SK-N-SH treated with all-trans-retinoic acid at 6 μM for 48 hours (cell line): Measurements from ENCODE around the gene PEX5L.

ENCODE experiments used
- CSRNP3 ChIP-seq: fragments of 250-450 bp; sonication (Bioruptor Pico); IDR thresholded peaks from 2 replicates; pipeline ENCODE4 v1.5.1; 2021; ENCODE audit warnings: mild to moderate bottlenecking, moderate library complexity
- GLIS3 ChIP-seq: fragments of 250-450 bp; sonication (Bioruptor Pico); IDR thresholded peaks from 2 replicates; pipeline ENCODE4 v1.5.0; 2020; ENCODE audit warnings: mild to moderate bottlenecking, moderate library complexity
- OSR1 ChIP-seq: fragments of 250-450 bp; sonication (Bioruptor Pico); IDR thresholded peaks from 2 replicates; pipeline ENCODE4 v1.8.0; 2022; ENCODE audit warnings: moderate library complexity, mild to moderate bottlenecking, inconsistent platforms
- PATZ1 ChIP-seq: fragments of 250-450 bp; sonication (Bioruptor Pico); IDR thresholded peaks from 2 replicates; pipeline ENCODE4 v1.8.0; 2020; ENCODE audit warnings: mild to moderate bottlenecking, moderate library complexity, borderline replicate concordance
- RARB ChIP-seq: fragments of 250-450 bp; sonication (Bioruptor Pico); IDR thresholded peaks from 2 replicates; pipeline ENCODE4 v1.8.0; 2021; ENCODE audit warnings: mild to moderate bottlenecking, moderate library complexity
- SNAI2 ChIP-seq: fragments of 250-450 bp; sonication (Bioruptor Pico); IDR thresholded peaks from 2 replicates; pipeline ENCODE4 v1.5.0; 2020; ENCODE audit warnings: mild to moderate bottlenecking, moderate library complexity
- TCF4 ChIP-seq: fragments of 250-450 bp; sonication (Bioruptor Pico); IDR thresholded peaks from 2 replicates; pipeline ENCODE4 v1.8.0; 2021; ENCODE audit warnings: mild to moderate bottlenecking, moderate library complexity, borderline replicate concordance
- ZC3H10 ChIP-seq: fragments of 250-450 bp; sonication (Bioruptor Pico); IDR thresholded peaks from 2 replicates; pipeline ENCODE4 v1.5.1; 2021; ENCODE audit warnings: mild to moderate bottlenecking, moderate library complexity
- ZFP3 ChIP-seq: fragments of 250-450 bp; sonication (Bioruptor Pico); IDR thresholded peaks from 2 replicates; pipeline ENCODE4 v1.5.0; 2020; ENCODE audit warnings: mild to moderate bottlenecking, moderate library complexity
- ZFP30 ChIP-seq: fragments of 450-650 bp; formaldehyde crosslinking; IDR thresholded peaks from 2 replicates; pipeline ENCODE4 v1.5.0; 2022; ENCODE audit warnings: mild to moderate bottlenecking, moderate library complexity
- ZNF565 ChIP-seq: fragments of 450-650 bp; formaldehyde crosslinking; conservative IDR thresholded peaks from 2 replicates; pipeline ENCODE4 v1.5.0; 2020; ENCODE audit warnings: low read depth, mild to moderate bottlenecking, moderate library complexity
- ZNF8 ChIP-seq: fragments of 450-650 bp; formaldehyde crosslinking; IDR thresholded peaks from 2 replicates; pipeline ENCODE4 v1.5.0; 2020; ENCODE audit warnings: mild to moderate bottlenecking, moderate library complexity
- TF ChIP-seq, protein P1 (sequence below): fragments of 250-450 bp; sonication (Bioruptor Pico); IDR thresholded peaks from 2 replicates; pipeline ENCODE4 v1.5.1; 2020; ENCODE audit warnings: low read depth, mild to moderate bottlenecking, moderate library complexity
- TF ChIP-seq, protein P2 (sequence below): fragments of 250-450 bp; sonication (Bioruptor Pico); IDR thresholded peaks from 2 replicates; pipeline ENCODE4 v1.8.0; 2021; ENCODE audit warnings: low read depth, mild to moderate bottlenecking, moderate library complexity, borderline replicate concordance

DNA sequence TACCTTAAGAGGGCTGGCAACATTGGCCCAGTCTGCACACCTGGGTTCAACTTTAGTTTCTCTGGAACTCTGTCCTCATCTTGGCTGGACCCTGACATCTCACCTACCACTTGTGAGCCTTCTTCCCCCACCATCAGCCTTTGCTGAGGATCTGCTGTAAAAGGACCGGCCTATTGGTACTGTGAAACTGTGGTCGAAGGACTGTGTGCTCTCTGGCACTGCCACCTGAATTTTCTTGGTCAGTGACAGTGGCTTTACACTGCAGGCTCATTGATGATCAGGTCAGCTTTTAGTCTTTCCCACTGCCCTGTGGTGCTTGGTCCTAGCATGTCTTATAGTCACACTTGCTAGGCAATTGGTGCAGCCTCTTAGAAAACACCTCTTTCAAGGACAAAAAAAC lies 86.9 kb downstream of the PEX5L start:
- TF ChIP-seq, protein P1, sequence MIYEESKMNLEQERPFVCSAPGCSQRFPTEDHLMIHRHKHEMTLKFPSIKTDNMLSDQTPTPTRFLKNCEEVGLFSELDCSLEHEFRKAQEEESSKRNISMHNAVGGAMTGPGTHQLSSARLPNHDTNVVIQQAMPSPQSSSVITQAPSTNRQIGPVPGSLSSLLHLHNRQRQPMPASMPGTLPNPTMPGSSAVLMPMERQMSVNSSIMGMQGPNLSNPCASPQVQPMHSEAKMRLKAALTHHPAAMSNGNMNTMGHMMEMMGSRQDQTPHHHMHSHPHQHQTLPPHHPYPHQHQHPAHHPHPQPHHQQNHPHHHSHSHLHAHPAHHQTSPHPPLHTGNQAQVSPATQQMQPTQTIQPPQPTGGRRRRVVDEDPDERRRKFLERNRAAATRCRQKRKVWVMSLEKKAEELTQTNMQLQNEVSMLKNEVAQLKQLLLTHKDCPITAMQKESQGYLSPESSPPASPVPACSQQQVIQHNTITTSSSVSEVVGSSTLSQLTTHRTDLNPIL (CRISPR knock-in tag): no peak
- no peak for TF ChIP-seq SNAI2 (CRISPR knock-in tag)
- no peak for TF ChIP-seq ZNF8 (CRISPR knock-in tag)
- TF ChIP-seq PATZ1: no peak
- no peak for TF ChIP-seq ZNF565 (CRISPR knock-in tag)
- no peak for TF ChIP-seq TCF4 (CRISPR knock-in tag)
- no peak for TF ChIP-seq ZC3H10
- TF ChIP-seq ZFP3 (CRISPR knock-in tag): no peak
- TF ChIP-seq, protein P2, sequence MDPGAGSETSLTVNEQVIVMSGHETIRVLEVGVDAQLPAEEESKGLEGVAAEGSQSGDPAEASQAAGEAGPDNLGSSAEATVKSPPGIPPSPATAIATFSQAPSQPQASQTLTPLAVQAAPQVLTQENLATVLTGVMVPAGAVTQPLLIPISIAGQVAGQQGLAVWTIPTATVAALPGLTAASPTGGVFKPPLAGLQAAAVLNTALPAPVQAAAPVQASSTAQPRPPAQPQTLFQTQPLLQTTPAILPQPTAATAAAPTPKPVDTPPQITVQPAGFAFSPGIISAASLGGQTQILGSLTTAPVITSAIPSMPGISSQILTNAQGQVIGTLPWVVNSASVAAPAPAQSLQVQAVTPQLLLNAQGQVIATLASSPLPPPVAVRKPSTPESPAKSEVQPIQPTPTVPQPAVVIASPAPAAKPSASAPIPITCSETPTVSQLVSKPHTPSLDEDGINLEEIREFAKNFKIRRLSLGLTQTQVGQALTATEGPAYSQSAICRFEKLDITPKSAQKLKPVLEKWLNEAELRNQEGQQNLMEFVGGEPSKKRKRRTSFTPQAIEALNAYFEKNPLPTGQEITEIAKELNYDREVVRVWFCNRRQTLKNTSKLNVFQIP (CRISPR knock-in tag): no peak
- no peak for TF ChIP-seq CSRNP3 (CRISPR knock-in tag)
- TF ChIP-seq GLIS3 (CRISPR knock-in tag): no peak
- no peak for TF ChIP-seq RARB
- no peak for TF ChIP-seq ZFP30
- TF ChIP-seq OSR1 (CRISPR knock-in tag): no peak
